Osteoblast (primary cell): Measurements from ENCODE around the gene COL4A1. TPM values are rescaled to one million over a fixed set of nuclear protein-coding genes. Genes with fewer than 3 reads are reported as not detected.

Experiments
- DNase-seq: peaks from one replicate; pipeline ENCODE4 v3.0.0; 2011; ENCODE audit warnings: low spot score, mixed read lengths; ENCODE audit not compliant: insufficient read length; ENCODE audit errors: missing footprints
- H2AFZ ChIP-seq: 2 replicates; pipeline ENCODE4 v1.6.0; 2011; ENCODE audit warnings: mild to moderate bottlenecking, low read length
- H3K27ac ChIP-seq: 2 replicates; pipeline ENCODE4 v1.5.1; 2011; ENCODE audit warnings: mild to moderate bottlenecking, low read depth, low read length, moderate library complexity
- H3K27me3 ChIP-seq: 2 replicates; pipeline ENCODE4 v1.6.0; 2012; ENCODE audit warnings: mild to moderate bottlenecking, control low read depth, inconsistent platforms, low read length, moderate library complexity; ENCODE audit not compliant: insufficient read depth
- H3K36me3 ChIP-seq: 2 replicates; pipeline ENCODE4 v1.5.1; 2011; ENCODE audit warnings: mild to moderate bottlenecking, low read length, control low read depth, moderate library complexity; ENCODE audit not compliant: insufficient read depth
- H3K4me1 ChIP-seq: 2 replicates; pipeline ENCODE4 v1.5.1; 2011; ENCODE audit warnings: mild to moderate bottlenecking, low read length, control low read depth, moderate library complexity; ENCODE audit not compliant: insufficient read depth
- H3K4me2 ChIP-seq: 2 replicates; pipeline ENCODE4 v1.6.0; 2011; ENCODE audit warnings: mild to moderate bottlenecking, low read length; ENCODE audit not compliant: insufficient read depth
- H3K4me3 ChIP-seq: fragments of 200-600 bp; sonication (generic); 3 replicates; pipeline ENCODE4 v1.5.1; 2012; ENCODE audit warnings: mild to moderate bottlenecking, low read length, inconsistent platforms; ENCODE audit not compliant: insufficient read depth
- H3K79me2 ChIP-seq: 2 replicates; pipeline ENCODE4 v1.6.0; 2012; ENCODE audit warnings: mild to moderate bottlenecking, low read length, control low read depth, inconsistent platforms; ENCODE audit not compliant: insufficient read depth
- H3K9me3 ChIP-seq: 2 replicates; pipeline ENCODE4 v1.5.1; 2011; ENCODE audit warnings: low read depth, low read length, control low read depth
- H4K20me1 ChIP-seq: 2 replicates; pipeline ENCODE4 v1.6.0; 2012; ENCODE audit warnings: mild to moderate bottlenecking, low read length, control low read depth; ENCODE audit not compliant: insufficient read depth
- total RNA-seq: library from RNA; depleted of rRNA; stranded (reverse); fragments of >200 nt; gene quantifications from 2 replicates; pipeline ENCODE4 v1.2.3, GENCODE V29; 2012
- TF ChIP-seq, protein P1 (sequence below): IDR thresholded peaks from 2 replicates; pipeline ENCODE4 v1.5.1; 2011; ENCODE audit warnings: mild to moderate bottlenecking, low read depth, low read length, moderate library complexity; ENCODE audit errors: extremely low read depth

The COL4A1 gene
- total RNA-seq, 1 donor = 412 TPM

DNA sequence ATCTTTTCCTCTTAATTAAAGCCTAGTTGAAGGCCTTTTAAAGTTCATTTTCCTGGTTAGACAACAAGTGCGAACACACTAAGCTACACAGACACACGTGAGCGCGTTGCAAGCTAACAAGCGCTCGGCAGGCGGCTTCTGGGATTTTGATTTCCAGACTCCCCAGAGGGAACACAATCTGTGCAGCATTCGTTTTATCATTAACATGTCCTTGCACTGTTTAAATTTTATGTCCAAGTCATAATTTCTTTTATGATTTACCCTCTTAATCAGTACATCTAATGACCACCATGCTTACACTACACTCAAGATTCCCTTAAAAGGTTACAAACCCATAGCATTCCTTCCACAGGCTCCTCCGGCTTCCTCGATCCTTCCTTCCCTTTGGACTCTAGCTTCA, 16.8 kb downstream of the COL4A1 start:
- Histone ChIP-seq H3K4me2 (no peak overlapping the region), H3K27me3 (no peaks in the 10 kb centered on the region), H4K20me1 (peaks cover 71% of the 10 kb centered on the region), H3K4me1 (peaks cover 9% of the 10 kb centered on the region), H3K27ac (no peak overlapping the region), H3K9me3 (no peaks in the 10 kb centered on the region), H2AFZ (no peak overlapping the region), H3K4me3 (no peak overlapping the region), H3K79me2 (peaks cover 51% of the 10 kb centered on the region), H3K36me3 (peaks cover 28% of the 10 kb centered on the region)
- TF ChIP-seq, protein P1, sequence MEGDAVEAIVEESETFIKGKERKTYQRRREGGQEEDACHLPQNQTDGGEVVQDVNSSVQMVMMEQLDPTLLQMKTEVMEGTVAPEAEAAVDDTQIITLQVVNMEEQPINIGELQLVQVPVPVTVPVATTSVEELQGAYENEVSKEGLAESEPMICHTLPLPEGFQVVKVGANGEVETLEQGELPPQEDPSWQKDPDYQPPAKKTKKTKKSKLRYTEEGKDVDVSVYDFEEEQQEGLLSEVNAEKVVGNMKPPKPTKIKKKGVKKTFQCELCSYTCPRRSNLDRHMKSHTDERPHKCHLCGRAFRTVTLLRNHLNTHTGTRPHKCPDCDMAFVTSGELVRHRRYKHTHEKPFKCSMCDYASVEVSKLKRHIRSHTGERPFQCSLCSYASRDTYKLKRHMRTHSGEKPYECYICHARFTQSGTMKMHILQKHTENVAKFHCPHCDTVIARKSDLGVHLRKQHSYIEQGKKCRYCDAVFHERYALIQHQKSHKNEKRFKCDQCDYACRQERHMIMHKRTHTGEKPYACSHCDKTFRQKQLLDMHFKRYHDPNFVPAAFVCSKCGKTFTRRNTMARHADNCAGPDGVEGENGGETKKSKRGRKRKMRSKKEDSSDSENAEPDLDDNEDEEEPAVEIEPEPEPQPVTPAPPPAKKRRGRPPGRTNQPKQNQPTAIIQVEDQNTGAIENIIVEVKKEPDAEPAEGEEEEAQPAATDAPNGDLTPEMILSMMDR = no peak
- no peak for DNase-seq

DNA sequence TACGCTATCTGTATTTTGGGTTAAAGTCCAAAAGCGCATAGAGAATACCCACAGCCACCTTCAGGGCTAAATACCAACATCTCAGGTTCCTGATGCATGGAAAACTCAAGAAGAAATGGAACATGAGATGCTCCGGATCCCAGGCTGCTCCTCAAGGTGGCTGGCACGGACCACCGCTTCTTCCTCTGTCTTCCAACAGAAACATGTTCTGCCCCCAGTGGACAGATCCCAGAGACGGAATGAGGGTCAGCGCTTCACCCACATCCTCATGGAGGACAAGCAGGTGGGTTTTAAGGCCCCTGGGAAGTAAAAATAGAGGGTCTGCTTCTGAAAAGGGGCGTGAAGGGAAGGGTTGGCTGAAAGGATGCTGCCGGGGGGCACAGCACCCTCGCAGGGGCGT, 17.3 kb downstream of the COL4A1 start:
- H3K9me3 ChIP-seq = no peaks in the 10 kb centered on the region
- peaks cover 14% of the 10 kb centered on the region for H3K4me1 ChIP-seq
- H2AFZ ChIP-seq = no peak overlapping the region
- H3K27ac ChIP-seq = no peak overlapping the region
- peaks cover 31% of the 10 kb centered on the region for H3K36me3 ChIP-seq
- TF ChIP-seq, protein P1 = no peak
- DNase-seq = no peak
- no peak overlapping the region for H3K4me3 ChIP-seq
- H3K27me3 ChIP-seq = no peaks in the 10 kb centered on the region
- H4K20me1 ChIP-seq = peaks cover 71% of the 10 kb centered on the region
- H3K79me2 ChIP-seq = peaks cover 52% of the 10 kb centered on the region
- H3K4me2 ChIP-seq = no peak overlapping the region

DNA sequence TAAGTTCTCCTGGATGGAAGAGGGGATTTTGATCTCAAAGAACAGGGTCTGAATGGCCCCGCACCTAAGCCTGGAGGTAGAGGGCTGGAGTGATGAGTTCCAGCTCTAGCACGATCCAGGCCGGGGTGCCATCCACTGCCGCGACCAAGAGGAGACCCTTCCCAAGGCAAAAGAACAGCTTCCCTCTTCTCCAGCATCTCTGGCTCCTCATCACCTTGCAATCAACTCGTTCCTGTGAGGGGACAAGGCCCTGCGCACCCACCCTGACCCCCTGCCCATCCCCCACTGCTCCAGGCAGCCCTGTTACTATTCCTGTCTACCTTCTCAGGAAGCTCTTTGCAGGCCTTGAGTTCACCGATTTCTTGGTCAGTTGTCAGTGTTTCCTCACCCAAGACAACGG, 17.8 kb downstream of the COL4A1 start:
- Histone ChIP-seq H3K27me3 (no peaks in the 10 kb centered on the region), H3K36me3 (peaks cover 31% of the 10 kb centered on the region), H4K20me1 (peaks cover 71% of the 10 kb centered on the region), H3K4me1 (peaks cover 19% of the 10 kb centered on the region), H3K9me3 (no peaks in the 10 kb centered on the region), H3K27ac (no peak overlapping the region), H3K4me2 (no peak overlapping the region), H3K4me3 (no peak overlapping the region), H2AFZ (no peak overlapping the region), H3K79me2 (peaks cover 50% of the 10 kb centered on the region)
- TF ChIP-seq, protein P1 = no peak
- DNase-seq = no peak

DNA sequence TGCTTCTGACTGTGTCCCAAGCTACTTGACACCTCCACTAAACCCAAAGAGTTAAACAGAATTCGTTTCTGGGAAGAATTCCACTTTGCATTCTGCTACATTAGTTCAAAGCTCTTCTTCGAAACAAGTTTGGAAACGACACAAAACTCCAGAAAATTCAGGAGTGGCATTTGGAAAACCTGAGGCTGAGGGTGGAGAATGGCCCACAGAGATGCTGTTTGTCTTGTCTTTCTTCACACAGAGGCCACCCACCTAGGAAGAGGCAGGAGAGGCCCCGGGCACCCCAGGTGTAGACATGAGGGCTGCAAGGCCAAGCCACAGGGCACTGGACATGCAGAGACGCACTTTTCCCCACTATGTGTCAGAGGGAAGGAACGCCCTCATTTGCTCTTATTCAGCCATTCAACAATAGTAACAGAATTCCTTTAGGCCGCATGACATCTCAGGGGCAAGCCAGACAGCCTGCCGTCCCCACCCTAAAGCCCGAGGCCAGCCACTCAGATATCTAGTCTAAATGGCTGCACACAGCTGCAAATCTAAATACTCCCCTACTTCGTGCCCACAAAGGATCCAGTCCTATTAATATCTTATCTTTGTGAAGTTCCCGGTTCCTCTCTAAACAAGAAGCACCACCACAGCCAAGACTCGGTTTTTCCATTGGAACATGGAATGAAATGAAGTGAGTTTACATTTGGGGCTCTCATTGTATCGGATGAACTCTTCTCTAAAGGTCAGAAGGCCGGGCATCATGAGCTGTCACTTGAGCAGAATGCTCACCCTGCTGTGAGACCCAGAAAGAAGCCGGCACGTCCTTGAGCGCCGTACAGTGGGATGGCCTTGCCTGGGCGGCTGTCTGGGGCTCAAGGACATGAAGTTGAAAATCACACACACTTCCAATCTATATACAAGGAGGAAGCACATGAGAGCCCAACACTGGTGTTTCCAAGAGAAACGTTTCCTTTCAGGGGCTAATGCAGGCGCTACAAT, 19.8 kb downstream of the COL4A1 start:
- Histone ChIP-seq H3K79me2 (peaks cover 52% of the 10 kb centered on the region), H3K4me1 (peaks cover 28% of the 10 kb centered on the region)
- DNase-seq = no peak

More for the DNA sequence above, 19.8 kb downstream of the COL4A1 start:
- no peaks in the 10 kb centered on the region for H3K27me3 ChIP-seq
- H3K36me3 ChIP-seq = peaks cover 35% of the 10 kb centered on the region
- no peak overlapping the region for H2AFZ ChIP-seq
- H3K4me2 ChIP-seq = no peak overlapping the region
- H3K9me3 ChIP-seq = no peaks in the 10 kb centered on the region
- TF ChIP-seq, protein P1 = no peak
- no peak overlapping the region for H3K27ac ChIP-seq
- H3K4me3 ChIP-seq = no peak overlapping the region
- H4K20me1 ChIP-seq = peaks cover 72% of the 10 kb centered on the region
